GM19025 (cell line): ENCODE data around the gene BHLHA15.

Experiments
- ATAC-seq: cut with Tn5 transposase; IDR thresholded peaks from one replicate; pipeline ENCODE4 v1.9.1; 2021; ENCODE audit warnings: mild to moderate bottlenecking, low read depth, moderate library complexity; ENCODE audit not compliant: unreplicated experiment

The BHLHA15 gene

DNA sequence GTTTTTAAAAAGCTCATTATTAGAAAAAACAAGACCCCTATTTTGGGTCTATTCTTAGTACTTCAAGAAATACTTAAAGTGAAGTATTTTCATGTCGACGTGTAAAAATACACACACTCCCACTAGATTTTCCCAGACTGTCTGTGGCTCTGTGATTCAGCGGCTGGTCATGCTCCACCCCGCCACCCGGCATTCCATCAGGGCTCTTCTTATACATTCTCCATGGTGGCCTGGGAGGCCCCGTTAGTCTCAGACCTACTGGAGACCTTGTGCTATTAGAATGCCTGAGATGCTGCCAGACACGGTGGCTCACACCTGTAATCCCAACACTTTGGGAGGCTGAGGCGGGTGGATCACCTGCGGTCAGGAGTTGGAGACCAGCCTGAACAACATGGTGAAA, 27.7 kb downstream of the BHLHA15 start:
- no peak for ATAC-seq

DNA sequence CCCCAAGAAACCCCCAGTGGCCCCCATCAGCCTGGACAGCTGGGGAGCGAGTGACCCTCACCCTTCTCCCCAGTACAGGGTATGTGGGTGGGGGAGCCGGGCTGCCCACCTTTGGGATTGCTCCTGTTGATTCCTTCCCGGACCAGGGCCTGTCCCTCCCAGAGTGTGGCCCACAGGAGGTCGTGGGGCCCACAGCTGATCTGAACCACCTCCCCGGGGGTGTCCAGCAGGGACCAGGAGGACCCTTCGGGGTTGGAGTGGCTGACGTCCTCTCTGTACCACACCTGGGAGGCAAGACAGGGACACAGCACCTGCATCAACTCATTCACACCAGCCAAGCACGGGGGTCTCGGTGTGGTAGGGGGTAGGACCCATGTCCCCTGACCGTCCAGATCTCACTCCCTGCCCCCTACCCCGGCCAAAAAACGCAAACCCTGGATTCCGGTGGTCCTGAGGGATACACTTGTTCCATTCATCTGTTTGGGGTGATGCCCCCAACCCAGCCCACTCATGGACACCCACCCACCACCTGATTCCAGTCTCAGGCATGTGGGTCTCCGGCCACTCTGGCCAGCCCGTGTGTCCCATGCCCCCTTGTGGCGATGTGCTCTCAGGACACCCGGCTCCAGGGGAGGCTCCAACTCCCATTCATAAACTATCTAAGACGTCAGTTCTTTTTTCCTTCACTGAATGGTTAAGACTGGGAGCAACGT, 29.9 kb downstream of the BHLHA15 start:
- ATAC-seq: peak; percentile 71

DNA sequence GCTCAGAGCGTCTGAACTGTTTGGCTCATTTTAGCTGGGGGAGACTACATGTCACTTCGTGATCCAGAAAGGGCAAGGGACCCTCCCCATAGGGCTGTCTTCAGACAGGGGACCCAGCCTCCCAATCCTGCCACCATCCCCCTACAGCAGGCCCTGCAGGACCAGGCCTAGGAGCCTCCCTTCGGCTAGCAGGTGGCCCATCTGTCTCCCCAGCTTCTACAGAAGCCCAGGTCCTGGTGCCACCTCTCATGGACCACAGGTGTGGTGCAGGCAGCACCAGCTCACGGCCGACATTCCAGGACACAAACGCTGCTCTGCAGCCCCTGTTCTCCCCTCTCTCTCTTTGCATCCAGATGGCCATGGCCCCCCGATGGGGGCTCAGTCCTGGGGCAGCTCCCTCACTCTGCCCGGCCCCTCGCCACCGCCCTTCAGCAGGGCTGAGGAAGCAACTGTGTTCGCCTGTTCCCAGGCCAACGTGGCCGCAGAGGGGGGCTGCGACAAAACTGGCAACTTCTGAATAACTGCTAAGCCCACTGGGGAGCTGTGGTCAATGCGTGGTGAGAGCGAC, 30.5 kb downstream of the BHLHA15 start:
- no peak for ATAC-seq

DNA sequence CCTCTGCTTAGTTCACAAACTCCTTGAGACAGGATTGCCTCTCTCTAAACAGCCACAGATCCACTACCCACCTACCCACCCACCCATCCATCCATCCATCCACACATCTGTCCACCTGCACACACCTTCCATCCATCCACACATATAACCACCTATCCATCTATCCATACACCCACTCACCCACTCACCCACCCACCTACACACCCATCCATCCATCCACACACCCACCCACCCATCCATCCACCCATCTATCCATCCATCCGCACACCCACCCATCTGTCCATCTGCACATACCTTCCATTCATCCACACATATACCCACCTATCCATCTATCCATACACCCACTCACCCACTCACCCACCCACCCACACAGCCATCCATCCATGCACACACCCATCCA, 31.1 kb downstream of the BHLHA15 start:
- no peak for ATAC-seq

DNA sequence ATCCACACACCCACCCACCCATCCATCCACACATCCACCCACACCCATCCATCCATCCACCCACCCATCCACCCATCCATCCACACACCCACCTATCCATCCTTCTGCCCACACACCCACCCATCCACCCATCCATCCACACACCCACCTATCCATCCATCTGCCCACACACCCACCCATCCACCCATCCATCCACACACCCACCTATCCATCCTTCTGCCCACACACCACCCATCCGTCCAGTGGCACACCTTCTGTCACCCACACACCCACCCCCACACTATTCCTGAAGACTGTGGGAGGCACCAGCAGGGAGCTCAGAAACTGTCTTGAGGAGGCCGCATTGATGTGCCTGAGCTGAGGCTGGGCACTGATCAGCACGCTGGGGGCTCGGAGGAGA, 31.7 kb downstream of the BHLHA15 start:
- no peak for ATAC-seq

DNA sequence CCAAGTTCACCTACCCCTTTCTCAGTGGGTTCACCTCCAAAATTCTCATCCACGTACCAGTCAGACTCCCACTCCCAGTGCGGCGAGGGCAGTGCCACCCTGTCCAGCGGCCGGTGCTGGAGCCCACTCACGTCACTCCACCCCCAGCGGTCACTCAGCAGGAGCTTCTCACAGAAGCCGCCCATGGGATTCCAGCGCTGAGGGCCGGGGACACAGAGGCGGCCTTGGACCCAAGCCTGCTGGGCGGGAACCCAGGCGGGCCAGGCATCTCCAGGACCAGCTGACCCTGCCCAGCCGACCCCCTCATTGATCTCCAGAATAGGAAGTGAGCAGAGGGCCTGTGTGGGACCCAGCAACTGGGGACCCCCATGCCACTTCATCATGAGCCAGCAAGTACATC, 33.6 kb downstream of the BHLHA15 start:
- ATAC-seq: no peak

DNA sequence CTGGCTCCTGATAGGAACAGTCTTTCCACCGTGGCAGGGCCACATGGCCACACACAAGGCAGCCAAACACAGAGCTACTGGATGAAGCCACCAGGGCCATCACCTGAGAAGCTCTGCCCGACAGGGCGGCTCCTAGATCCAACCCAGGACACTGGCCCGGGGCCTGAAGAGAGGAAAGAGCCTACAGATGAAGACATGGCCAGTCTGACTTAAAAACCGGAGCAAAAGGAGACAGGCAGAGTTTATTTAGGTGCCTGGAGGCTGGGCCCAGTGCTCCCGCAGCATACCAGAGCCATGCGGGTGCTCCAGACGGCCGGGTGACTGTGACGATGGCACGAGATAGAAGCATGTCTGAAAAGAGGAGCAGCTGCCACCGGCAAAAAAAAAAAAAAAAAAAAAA, 36.9 kb downstream of the BHLHA15 start:
- no peak for ATAC-seq

DNA sequence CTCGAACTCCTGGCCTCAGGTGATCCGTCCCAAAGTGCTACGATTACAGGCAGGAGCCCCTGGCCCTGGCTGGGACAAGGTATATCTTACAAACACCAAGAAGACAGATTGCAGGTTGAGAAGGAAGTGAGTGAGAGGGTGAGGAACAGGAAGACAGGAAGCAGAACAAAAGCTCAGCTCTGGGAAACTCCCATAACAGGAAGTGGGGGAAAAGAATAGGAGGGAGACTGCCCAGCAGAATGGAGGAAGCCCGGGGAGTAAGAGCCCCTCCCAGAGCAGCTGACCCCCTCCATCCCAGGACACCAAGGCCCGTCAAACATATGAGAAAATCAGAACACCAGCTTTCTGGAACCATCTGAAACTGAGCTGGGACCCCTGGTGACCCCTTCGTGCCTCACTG, 37.9 kb downstream of the BHLHA15 start:
- no peak for ATAC-seq

DNA sequence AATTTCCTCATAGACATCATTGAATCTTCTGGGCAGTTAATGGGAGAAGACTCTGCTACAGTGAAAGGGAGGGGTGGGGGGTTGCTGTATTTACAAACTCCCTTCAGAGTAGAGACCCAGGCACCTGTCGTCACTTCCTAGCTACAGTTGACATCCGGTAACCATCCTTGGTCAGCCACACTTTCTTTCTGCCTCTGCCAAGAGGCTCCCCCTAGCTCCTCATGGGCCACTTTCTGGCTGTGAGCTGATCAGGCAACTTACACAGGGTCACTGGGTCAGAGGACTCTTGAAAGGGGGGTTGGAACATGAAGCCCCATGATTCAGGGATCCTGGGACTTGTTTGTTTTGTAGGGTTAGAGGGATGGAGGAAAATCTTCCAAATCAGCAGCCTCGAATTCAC, 39.5 kb downstream of the BHLHA15 start:
- no peak for ATAC-seq

DNA sequence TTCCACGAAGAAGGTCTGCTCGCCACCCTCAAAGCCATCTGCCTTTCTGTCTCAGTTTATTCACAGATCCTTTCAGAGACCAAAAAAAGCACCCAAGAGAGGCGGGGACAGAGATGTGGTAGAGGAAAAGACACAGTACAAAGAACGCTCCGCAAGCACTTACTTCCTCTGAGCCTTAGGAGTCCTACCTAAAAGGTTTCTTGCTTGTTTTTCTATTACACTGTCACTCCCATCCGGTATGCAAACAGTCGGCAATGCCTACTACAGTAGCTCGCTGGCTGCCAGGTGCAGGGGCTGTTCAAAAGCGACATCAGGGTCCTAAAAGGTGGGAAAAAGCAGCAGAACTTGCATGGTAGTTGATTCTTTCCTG, 40.0 kb downstream of the BHLHA15 start:
- peak; percentile 10 for ATAC-seq

DNA sequence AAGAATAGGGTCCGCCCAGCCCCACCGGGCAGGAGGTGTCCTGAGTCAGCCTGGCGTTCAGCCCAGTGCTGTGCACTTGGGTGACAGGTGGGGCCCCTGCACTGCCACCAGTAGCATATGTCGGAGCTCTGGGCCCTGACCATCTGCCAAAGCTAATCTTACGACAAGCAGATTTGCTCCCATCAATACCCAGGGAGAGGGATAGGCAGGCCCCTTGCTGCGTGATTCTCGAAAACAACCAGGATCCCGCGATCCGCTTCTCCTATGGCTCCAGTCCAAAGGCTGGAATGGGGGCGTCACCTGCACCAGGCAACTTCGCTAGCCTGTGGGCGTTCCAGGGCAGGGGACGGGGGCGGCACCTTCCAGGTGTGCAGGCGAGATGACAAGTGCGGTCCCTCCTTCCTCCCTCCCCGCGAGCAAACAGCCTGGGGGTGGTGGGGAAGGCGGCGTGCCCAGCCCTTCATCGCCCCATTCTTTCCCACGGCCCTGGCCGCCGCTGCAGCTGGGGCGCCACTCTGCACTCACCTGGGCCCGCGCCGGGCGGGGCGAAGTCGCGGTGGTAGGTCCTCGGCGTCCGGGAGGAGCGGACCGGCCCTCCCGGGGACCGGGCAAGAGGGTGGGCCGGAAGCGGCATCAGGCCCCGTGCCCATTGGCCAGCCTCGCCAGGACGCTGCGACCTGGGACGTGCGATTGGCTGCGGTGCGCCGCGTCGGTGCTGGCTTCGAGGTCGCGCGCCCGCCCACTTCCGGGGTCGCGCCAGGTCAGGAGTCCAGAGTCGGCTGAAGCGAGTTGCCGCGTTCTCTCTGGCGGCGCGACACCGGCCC, 40.6 kb downstream of the BHLHA15 start, which contains the start of gene TECPR1:
TSS of gene TECPR1 (minus strand) at position 632 of the 824 bp plus-strand sequence. CDS start 6,086 bp downstream, outside the sequence.
- ATAC-seq: peak; percentile 98

DNA sequence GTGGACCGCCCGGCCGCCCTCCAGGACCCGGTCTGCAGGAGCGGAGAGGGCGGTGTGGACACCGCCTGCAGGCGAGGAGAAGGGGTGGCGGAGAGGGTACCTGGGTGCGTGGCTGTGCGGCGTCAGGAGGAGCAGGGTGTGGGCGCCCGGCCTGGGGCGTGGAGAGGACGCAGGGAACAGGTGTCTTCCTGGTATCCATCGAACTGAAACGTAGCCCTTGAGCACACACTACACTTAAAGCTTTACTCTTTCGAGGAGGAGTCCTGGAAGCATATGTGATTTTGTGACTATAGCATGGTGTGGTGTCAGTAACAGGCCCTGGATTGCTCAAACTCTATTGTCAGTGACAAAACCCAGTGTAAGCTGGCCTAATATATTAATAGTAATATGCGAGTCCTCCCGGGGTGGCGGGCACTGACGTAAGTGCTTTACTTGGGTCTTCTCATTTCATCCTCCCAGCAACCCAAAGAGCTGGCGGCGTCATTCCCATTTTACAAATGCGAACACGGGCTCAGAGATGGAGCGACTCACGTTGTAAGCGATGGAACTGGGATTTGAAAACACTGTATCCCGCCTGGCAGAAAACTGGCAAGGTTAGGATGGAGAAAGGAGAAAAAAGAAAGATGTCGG, 41.3 kb downstream of the BHLHA15 start:
- no peak for ATAC-seq

DNA sequence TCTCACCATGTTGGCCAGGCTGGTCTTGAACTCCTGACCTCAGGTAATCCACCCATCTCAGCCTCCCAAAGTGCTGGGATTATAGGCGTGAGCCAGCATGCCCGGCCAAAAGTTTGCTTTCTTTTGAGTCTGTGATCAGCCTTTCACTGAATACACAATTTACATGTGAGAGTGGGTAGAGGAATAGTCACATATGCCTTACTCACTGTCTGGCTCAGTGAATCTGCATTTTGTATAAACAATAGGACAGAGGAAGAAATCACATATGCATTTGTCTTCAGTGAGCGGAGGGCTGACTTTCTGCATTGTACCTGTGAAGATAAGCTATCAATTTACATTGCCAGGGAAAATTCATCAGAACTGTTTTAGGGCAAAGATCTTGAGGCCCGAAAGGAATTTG, 43.3 kb downstream of the BHLHA15 start:
- no peak for ATAC-seq

DNA sequence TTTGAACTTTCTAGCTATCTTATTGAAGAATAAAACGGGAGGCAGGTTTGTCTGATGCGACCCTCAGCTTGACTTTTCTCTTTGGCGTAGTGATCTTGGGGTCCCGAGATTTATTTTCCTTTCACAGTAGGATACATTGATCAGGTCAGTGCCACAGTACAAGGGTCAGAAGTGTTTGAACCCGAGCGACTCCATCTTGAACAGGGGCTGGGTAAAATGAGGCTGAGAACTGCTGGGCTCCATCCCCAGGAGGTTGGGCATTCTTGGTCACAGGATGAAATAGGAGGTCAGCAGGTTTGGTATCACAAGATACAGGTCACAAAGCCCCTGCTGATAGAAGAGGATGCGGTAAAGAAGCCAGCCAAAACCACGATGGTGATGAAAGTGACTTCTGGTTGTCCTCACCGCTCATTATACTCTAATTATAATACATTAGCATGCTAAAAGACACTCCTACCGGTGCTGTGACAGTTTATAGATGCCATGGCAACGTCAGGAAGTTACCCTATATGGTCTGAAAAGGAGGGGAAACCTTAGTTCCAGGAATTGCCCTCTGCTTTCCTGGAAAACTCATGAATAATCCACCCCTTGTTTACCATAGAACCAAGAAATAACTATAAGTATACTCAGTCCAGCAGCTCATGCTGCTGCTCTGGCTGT, 43.8 kb downstream of the BHLHA15 start:
- no peak for ATAC-seq

DNA sequence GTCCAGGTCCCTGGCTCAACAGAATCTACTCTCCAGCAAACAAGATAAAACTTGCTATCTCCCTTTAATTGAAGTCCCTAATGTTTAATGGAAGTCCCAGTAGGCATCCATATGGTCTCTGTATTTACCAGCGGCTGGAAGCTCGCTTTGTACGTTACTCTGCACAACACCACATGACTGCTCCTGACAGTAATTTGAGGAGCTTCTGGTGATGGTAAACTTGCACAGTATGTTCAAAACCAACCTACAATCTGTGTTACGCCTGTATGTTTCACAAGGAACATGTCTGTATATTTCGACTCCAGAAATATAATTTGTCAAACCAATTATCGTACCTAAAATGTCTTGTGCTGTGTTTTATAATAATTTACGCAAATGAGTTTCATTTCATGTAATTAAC, 45.2 kb downstream of the BHLHA15 start:
- no peak for ATAC-seq

DNA sequence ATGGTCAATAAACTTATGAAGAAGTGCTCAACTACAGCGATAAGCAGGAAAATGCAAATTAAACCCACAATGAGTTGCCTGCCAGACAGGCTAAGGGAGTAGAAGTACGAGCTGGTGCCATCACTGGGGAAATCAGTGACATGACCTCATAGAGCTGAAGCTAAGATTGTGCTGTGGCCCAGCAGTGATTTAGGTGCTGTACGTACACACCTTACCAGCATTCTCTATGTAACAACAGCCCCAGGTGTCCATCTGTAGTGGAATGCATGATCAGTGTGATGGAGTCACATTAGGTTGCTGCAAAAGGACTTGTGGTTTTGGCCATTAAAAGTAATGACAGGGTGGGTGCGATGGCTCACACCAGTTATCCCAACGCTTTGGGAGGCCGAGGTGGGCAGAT, 46.5 kb downstream of the BHLHA15 start:
- ATAC-seq: no peak
